Amniotic stem cell (primary cell): ENCODE results near the gene KCNMA1.

ENCODE experiments used
- DNase-seq: peaks from one replicate; lab custom pipeline; 2025; lab: John Stamatoyannopoulos, UW

KCNMA1 gene

DNA sequence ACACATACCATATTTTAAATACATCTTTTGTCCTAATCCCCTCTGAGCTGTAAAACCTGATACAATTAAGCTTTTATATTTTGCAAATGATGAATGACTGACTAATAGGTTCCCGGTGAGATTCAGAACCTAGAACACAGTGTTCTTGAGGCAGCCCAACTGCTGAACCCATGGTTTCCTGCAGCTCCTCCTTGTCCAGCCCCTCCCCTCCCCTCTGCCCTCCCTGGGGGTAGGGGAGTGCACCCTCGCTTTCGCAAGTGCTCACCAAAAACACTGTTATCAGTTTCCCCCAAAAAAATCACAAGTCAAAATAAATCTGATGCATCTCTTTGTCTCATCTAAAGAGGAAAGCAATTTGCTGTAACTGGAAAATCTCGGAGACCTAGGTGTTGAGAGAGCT lies 602.8 kb downstream of the KCNMA1 start:
- no peak for DNase-seq

GRCh38 chr10:77034240-77034639 lies 603.4 kb downstream of the KCNMA1 start:
- no peak for DNase-seq

GRCh38 chr10:77032188-77032570 lies 605.4 kb downstream of the KCNMA1 start:
- no peak for DNase-seq

DNA sequence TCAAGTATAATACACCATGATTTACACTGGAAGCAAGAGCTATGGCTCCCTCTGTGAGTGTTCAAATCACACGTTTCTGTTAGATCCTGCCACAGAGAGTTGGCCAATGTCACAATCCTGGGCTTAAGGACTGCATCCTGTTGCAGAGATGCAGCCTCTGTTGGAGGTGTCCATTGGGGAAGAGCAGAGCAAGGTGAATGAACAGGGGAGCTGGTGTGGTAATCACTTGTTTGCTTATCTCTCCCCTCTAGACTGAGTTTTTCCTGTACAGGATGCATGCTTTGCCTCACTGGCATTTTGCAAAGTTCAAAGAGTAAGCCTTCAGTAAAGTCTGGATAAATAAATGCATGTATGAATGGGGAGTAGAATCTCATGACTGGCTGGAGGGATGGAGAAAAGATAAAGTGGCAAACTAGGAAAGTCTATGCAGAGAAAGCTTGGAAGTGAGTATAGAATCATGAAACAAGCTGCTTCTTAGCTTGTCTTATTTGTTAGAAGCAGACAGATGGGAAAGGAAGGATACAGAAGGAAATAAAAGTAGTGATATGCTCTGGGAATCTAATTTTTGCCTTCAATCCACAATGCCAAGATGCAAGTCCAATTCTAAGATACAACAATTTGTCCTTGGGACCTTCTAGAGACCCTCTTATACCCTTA lies 605.9 kb downstream of the KCNMA1 start:
- no peak for DNase-seq

- no peak for DNase-seq
These were observed 606.6 kb downstream of the KCNMA1 start for GRCh38 chr10:77030974-77031373.

GRCh38 chr10:77029777-77030717 lies 607.6 kb downstream of the KCNMA1 start:
- DNase-seq = no peak

DNA sequence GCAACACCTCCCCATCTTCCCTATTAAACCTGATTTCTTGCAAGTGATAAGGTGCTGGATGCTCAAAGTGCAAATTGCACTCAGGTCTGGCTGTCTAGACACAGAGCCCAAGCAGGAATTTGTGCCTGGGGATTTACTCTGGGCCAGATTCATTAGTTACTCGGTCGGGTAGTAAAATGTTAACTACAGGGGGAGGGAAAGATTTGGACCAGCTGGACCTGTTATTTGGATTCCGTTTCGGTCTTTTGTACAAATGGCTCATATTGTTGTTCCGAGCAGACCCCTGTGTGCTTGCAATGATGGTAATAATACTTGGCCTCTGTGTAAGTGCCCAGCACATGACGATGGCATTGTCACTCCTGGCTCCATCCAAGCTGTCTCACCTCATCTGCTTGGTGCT lies 609.6 kb downstream of the KCNMA1 start:
- no peak for DNase-seq

DNA sequence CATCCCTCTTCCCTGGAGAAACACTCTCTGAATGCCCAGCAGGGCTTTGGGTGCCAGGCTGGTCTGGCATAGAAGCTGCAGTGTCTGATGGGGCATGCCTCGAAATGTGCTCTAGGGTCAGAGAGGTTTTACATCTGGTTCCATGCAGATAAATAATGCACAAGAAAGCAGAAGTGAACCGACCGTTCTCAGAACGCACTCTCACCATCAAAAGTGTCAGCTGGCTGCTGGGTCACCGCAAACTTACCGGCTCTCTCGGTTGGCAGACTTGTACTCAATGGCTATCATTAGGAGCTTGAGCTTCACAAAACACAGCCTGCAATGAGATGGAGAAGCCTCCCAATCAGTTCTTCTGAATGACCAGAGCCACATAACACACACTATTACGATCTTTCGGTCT lies 610.0 kb downstream of the KCNMA1 start:
- DNase-seq = no peak

DNA sequence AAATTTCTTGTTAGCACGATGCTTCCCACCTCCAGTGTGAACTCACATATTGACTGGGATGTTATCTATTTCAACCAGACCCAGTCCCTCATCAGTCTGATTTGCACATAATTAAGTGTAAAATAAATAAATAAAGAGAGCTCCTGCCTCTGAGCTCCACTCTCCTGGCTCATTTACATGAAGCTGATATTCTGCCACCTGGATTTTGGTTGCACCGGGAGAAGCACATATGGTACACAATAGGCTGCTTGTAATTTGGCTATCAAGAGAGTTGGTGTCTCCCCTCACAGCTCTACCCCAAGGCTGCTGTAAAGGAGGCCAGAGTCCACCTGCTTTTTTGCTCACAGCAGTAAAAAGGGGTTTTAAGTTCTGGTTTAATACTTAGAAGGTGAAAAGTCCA lies 610.5 kb downstream of the KCNMA1 start:
- DNase-seq = no peak

GRCh38 chr10:77026148-77026547 lies 611.5 kb downstream of the KCNMA1 start:
- no peak for DNase-seq

- DNase-seq = no peak
These were observed 613.1 kb downstream of the KCNMA1 start for GRCh38 chr10:77024461-77024860.

DNA sequence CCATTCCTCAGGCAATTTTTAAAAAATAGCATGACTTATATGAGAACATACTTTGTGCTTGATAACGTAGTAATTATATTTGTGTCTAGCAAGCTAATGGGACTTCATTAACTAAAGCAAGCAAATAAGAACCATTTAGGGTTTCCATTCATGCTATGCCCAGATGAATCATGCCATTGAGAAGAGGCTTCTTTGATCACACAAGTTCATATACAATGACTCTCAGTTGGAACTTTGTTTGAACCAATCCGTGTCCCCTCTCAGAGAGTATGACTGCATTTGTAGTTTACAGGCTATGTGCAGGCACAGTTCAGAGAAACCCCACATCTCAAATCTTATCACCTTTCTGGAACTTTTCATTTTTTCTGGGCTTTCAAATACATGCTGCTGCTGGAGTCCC lies 614.2 kb downstream of the KCNMA1 start:
- no peak for DNase-seq

DNA sequence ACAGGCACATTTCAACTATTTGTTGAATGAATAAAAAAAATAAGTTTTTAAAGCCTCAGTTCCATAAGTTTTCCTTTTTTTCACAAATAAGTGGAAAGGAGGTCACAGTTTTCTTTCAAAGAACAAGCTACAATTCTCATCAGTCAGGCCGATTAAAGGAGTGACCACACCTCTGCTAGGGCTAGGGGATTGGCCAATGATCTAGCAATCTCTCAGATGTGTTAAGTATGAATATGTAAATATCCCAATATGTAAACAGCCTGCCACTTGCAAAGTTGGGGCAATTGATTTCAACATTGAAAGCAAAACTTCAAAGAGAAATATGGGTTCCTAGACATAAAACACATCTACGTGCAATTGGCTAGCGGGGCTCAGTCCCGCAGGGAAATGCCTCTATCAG lies 614.9 kb downstream of the KCNMA1 start:
- no peak for DNase-seq

DNA sequence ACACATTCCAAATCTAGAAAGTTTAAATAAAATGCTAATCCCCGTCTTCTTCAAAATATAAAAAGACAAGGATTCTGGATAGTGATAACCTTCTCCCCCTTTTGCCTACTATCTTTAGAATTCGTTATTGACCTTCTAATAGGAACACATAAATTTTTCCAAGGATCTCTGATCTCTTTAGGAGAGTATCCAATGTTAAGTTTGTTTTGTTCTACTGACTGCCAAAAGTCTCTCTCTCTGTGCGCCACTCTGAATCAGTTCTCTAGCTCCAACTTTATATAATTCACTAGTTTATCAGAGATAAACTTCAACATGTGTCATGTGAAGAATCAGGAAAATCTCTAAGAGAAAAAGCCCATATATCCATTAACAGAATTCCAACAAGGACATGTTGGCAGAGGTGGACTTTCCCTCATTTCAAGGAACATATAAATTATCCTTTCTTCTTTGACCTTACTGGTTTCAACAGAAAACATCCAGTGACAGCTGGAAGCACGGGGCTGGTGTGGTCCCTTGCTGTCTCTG lies 615.6 kb downstream of the KCNMA1 start:
- no peak for DNase-seq

GRCh38 chr10:77020426-77021040 lies 617.1 kb downstream of the KCNMA1 start:
- DNase-seq = no peak

- no peak for DNase-seq
These were observed 620.8 kb downstream of the KCNMA1 start for GRCh38 chr10:77016855-77017254.

DNA sequence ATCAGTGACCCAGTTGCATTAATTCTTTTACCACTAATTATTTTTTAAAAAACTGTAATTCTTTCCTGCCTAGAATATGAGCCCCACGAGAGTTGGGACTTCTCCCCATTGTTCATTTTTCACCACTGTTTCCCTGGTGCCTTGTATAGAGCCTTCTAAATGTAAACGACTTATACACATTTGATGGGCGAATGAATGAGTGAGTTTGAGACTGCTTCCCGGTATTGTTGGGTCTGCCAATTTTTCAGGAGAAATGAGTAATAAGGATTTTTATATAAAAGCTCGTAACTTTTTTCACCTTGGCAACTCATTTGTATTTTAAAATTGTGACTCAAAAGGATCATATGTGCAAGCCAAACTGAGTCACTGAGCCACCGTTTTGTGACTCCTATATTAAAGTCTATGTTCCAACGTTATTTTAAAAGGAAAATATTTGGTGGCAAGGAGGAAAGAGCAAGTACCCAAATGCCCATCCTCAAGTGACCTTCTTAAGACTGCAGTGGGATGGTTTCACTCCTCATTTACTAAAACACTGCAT lies 621.3 kb downstream of the KCNMA1 start:
- no peak for DNase-seq

- DNase-seq = no peak
These were observed 622.2 kb downstream of the KCNMA1 start for GRCh38 chr10:77015360-77015759.

- DNase-seq = no peak
These were observed 624.7 kb downstream of the KCNMA1 start for GRCh38 chr10:77012812-77013500.

DNA sequence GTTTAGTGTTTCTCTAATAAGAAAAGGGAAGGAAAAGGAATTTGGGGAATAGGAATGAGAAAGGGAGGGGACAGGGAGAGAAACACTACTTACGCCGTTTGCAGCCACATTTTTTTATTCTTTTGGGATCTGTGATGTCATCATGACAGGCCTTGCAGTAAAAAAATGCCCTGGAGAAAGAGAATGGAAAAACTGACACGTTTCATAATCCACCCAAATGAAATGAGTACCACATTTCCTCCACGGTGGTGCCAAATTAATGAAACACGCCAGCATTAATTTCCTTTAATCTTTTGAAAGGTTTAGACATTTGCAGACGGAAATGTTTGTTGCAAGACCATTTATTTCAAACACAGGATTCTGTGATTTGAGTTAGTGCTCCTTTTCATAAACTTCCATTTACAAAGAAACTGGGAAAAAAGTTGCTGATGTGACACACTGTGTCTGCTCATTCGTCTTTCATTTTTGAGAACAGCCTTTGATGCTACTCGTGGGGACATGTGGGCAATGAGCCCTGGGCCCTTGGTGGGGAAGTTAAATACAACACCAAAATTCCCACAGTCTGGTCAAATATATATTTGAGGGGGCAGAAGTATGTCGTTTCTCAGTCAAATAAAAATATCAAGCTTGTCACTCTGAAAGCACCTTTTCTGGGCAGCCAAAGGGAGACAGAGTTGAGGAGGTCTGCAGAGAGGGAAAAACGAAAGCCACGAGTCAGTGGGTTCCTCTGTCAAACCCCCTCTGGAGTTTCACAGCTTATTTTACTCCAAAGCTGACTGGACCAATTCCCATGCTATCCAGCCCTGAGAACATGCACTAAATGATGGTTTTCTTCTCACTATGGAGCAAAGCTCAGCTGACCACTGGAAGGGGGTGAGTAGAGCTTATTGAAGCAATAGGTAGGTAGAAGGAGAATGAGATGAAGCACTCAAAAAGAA lies 625.5 kb downstream of the KCNMA1 start:
- DNase-seq = no peak

DNA sequence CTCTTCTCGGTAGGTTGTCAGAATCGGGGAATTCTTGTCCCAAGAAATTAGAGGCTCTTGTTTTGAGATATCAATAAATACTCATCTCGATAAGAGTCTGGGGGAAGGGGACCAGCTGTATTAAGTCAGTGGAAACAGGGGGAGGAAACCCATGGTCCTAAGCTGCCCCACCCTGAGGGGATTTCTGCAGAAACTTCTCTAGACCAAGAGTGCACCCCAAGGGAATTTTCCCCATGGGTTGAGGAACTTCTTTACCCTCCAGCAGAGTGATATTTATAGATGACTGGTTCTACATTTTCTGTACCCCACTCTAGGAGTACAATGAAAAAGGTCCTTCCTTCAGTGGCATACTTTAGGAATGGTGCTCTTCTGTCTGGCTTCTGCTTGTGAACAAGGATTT lies 627.2 kb downstream of the KCNMA1 start:
- no peak for DNase-seq
